Stimulated activated CD4-positive, alpha-beta T cell treated with anti-CD3 and anti-CD28 coated beads, Interleukin-1b, Interleukin-23, amount 100 ng/mL, for 1 hour (primary cell): ENCODE measurements around the gene LCK.
"Not testable (repeated sequence)": the region's sequence is repeated elsewhere in the genome, so short reads cannot be mapped to it uniquely, and the experiment has no call there.

Experiments used
- DNase-seq, 2 donors: peaks; one replicate each; pipeline ENCODE4 v3.0.0-alpha.2; 2020; ENCODE audit warnings: low read depth in 2 of 2

Gene LCK

GRCh38 chr1:32239790-32240139 is 11.3 kb upstream of the LCK start:
- DNase-seq: no peak

DNA sequence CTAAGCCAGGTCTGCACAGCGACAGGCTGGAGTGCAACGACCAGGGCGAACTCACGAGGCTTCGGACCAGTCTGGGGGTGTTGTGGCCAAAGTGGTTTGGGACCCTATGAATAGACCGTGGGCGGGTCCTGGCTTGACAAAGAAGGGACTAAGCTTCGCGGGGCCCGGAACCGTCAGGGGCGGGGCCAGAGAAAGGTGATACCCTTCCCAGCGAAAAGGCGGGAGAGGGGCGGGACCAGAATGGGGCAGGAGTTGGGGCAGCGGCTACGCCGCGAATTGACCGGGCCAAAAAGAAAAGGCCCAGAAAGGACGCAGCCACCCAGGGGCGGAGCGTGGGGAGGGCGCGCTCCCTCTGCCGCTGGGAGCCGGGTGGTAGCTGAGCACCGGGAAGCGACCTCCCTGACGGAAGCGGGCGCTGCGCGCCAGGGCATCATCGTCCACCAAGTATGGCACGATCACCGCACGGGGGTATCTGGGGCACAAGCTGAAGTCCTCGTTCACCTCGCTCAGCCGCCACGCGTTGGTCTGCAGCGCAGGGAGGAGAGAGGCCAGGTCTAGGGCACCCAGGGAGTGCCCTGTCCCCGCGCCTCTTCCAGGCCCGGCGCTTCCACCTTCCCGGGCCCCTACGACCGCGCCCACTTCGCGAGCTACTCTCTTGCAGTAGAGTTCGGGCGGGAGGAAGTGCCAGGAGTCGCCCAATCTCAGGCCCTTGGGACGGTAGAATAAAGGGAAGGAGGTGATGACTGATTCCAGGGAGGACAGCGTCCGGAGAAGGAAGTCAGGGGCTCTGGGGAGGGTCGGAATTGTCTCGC is 10.7 kb upstream of the LCK start:
- no peak for DNase-seq

GRCh38 chr1:32241001-32241763 is 9.9 kb upstream of the LCK start:
- no peak for DNase-seq

- DNase-seq: no peak
Measured at GRCh38 chr1:32242341-32242851, 8.7 kb upstream of the LCK start.

DNA sequence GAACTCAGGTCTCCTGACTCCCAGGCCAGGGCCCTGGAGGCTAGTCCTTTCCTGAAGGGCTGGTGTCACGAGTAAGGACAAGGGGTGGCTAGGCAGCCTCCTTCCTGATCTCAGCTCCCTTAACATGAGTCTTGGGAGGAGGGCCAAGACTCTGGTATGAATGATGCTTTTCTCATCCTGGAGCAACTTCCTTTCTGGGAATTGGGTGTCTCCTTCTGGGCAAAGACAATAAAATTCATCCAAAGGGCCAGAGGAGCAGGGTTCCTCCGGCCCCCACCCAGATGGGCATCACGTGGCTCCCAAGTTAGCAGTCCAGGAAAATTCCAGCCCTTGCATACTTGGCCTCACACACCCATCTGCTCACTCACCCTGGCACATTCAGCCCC is 4.2 kb upstream of the LCK start, which contains the start of gene FAM167B:
TSS of gene FAM167B (plus strand) at position 335 of the 386 bp plus-strand sequence. CDS start 200 bp downstream, outside the sequence.
- no peak for DNase-seq

GRCh38 chr1:32247452-32247851 is 3.6 kb upstream of the LCK start:
- no peak for DNase-seq

DNA sequence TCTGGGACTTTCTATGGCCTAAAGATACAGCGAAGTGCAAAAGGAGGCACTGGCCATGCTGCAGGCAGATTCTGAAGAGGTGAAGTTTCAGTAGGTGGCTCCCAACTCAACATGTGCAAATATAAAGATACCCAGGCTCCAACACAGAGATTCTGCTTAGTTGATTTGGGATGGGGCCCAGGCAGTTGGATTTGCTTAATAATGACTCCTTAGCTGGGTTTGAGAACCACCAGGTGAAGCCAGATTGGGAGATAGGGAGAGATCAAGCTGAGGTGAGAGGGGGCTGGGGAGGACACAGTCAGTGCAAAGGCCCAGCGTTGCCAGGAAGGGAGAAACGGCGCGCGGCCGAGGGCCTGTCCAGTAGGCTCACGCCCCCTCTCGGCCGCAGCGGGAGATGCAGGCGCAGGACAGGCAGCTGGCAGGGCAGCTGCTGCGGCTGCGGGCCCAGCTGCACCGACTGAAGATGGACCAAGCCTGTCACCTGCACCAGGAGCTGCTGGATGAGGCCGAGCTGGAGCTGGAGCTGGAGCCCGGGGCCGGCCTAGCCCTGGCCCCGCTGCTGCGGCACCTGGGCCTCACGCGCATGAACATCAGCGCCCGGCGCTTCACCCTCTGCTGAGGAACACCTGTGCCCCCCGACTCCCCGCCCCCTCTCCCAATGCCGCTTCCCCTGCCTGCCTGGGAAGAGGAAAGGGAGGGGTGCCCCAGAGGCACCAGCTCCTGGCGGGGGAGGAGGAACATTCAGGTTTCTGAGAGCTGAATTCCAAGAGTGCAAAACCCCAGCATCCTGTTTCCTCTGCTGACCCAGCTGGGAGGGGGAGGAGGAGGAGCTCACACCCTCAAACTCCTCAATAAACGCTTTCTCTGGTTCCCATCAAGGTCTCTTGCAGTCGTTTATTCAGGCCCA is 2.8 kb upstream of the LCK start:
- DNase-seq: peak; percentile 47 to 63

- peak in 1 of 2 donors; percentile 65 for DNase-seq
Measured at GRCh38 chr1:32249831-32250525, 1.1 kb upstream of the LCK start.

GRCh38 chr1:32255072-32256071 is 4.3 kb downstream of the LCK start:
- no peak for DNase-seq

- DNase-seq: no peak
Measured at GRCh38 chr1:32256473-32257226, 5.6 kb downstream of the LCK start.

DNA sequence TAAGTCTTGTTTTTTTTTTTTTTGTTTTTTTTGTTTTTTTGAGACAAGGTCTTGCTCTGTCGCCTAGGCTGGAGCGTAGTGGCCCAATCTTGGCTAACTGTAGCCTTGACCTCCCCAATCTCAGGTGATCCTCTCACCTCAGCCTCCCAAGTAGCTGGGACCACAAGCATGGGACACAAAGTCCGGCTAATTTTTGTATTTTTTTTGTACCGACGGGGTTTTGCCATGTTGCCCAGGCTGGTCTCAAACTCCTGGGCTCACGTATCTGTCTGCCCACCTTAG is 6.1 kb downstream of the LCK start:
- DNase-seq: no peak

DNA sequence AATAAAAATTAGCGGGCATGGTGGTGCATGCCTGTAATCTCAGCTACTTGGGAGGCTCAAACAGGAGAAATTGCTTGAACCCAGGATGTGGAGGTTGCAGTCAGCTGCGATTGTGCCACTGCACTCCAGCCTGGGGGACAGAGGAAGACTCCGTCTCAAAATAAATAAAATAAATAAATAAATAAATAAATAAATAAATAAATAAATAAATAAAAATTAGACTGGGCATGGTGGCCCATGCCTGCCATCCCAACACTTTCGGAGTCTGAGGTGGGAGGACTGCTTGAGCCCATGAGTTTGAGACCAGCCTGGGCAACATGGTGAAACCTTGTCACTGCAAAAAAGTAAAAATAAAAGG is 12.2 kb downstream of the LCK start:
- DNase-seq: not testable (repeated sequence)

DNA sequence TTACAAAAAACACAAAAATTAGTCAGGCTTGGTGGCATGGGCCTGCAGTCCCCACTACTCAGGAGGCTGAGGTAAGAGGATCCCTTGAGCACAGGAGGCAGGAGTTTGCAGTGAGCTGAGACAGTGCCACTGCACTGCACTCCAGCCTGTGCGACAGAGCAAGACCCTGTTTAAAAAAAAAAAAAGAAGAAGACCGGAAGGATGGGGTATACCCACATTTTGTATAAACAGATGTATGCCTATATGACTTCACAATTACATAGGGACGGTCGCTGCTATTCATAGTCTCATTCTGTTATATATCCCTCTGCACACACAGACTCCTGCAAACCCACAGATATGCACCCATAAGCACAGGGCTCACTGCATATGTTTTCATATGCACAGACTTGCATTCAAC is 12.7 kb downstream of the LCK start:
- DNase-seq: no peak

DNA sequence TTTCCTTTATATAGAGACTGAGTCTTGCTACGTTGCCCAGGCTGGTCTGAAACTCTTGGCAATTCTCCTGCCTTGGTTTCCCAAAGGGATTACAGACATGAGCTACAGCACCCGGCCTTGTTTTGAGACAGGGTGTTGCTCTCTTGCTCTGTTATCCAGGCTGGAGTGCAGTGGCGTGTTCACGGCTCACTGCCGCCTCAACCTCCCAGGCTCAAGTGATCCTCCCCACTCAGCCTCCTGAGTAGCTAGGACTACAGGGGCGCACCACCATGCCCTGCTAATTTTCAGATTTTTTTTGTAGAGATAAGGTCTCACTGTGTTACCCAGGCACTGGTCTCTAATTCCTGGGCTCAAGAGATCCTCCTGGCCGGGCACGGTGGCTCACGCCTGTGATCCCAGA is 14.8 kb downstream of the LCK start:
- DNase-seq: no peak

- no peak for DNase-seq
Measured at GRCh38 chr1:32266921-32267591, 16.0 kb downstream of the LCK start.

DNA sequence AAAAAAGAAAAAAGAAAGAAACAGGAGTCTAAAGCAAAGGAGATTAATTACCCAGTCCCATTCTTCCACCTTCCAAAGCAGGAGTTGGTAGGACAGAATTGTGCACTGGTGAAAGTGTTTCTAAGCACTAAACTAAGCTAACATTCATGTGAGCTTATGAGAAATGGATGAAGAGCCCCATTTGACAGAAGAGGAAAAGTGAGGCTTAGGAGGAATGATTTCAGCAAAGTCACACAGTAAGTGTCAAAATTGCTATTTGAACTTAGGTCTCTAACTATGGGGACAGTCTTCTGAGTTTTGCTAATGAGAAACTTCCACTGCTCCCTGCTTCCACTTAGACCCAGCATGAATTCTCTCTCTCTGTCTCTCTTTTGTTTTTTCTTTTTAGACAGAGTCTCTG is 18.7 kb downstream of the LCK start:
- no peak for DNase-seq

DNA sequence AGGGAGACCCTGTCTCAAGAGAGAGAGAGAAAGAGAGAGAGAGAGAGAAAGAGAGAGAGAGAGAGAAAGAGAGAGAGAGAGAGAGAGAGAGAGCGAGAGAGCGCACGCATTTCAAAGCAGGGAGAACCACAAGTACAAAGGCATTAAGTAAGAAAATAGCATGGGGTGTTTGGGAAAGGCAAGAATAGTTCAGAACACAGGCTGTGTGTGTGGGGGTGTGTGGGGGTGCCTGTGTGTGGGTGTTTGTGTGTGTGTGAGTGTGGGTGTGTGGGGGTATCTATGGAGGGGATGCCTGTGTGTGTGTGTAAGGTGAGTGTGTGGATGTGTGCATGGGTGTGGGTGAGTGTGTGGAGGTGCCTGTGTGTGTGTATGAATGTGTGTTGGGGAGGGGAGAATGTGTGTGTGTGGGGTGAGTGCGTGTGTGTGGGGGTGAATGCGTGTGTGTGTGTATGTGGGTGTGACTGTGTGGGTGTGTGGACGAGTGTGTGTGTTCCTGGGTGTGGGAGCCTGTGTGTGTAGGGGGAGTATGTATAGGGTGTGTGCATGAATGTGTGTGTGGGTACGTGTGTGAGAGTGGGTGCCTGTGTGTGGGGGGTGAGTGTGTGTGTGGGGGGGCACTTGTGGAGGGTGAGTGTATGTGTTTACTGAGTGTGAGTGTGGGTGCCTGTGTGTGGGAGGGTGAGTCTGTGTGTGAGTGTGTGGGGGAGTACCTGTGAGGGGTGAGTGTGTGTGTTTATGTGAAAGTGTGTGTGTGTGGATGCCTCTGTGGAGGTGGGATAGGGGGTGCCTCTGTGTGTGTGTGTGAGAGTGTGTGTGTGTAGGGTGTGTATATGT is 21.7 kb downstream of the LCK start:
- no peak for DNase-seq
